GM23338 (cell line): ENCODE data around the gene NCKAP5. TPM values are rescaled to one million over a fixed set of nuclear protein-coding genes. Genes with fewer than 3 reads are reported as not detected.

Experiments
- ATAC-seq: fragments of 200-7000 bp; cut with Tn5 transposase; 3 replicates; pipeline ENCODE4 v1.9.1; 2020
- DNase-seq: peaks from one replicate; pipeline ENCODE4 v3.0.0-alpha.2; 2015; ENCODE audit warnings: low spot score
- H2AFZ ChIP-seq: fragments of 200-600 bp; sonication (generic); 2 replicates; pipeline ENCODE4 v1.8.0; 2016; ENCODE audit warnings: antibody characterized with exemption, mild to moderate bottlenecking, moderate library complexity
- H3F3A ChIP-seq: fragments of 200-600 bp; sonication (generic); replicated peaks from 2 replicates; pipeline ENCODE4 v1.8.0; 2017; ENCODE audit warnings: antibody characterized with exemption, mixed run types, low read depth
- H3K27ac ChIP-seq: fragments of 200-600 bp; sonication (generic); 2 replicates; pipeline ENCODE4 v1.6.1; 2016; ENCODE audit warnings: low read depth
- H3K27me3 ChIP-seq: fragments of 200-600 bp; sonication (generic); 2 replicates; pipeline ENCODE4 v1.8.0; 2016; ENCODE audit warnings: mild to moderate bottlenecking, mixed run types, moderate library complexity; ENCODE audit not compliant: insufficient read depth
- H3K36me3 ChIP-seq: fragments of 200-600 bp; sonication (generic); 2 replicates; pipeline ENCODE4 v1.8.0; 2016; ENCODE audit warnings: mild to moderate bottlenecking; ENCODE audit not compliant: insufficient read depth
- H3K4me1 ChIP-seq: fragments of 200-600 bp; sonication (generic); 2 replicates; pipeline ENCODE4 v1.8.0; 2016; ENCODE audit warnings: mild to moderate bottlenecking, moderate library complexity; ENCODE audit not compliant: insufficient read depth
- H3K4me2 ChIP-seq: fragments of 200-600 bp; sonication (generic); 2 replicates; pipeline ENCODE4 v1.7.1; 2017; ENCODE audit warnings: mixed run types
- H3K4me3 ChIP-seq: fragments of 200-600 bp; sonication (generic); 2 replicates; pipeline ENCODE4 v1.6.1; 2016; ENCODE audit warnings: mixed run types
- H3K79me2 ChIP-seq: fragments of 200-600 bp; sonication (generic); replicated peaks from 2 replicates; pipeline ENCODE4 v1.8.0; 2017; ENCODE audit warnings: mild to moderate bottlenecking; ENCODE audit not compliant: insufficient read depth
- H3K9me2 ChIP-seq: fragments of 200-600 bp; sonication (generic); 2 replicates; pipeline ENCODE4 v1.8.0; 2017; ENCODE audit not compliant: insufficient read depth
- H4K20me1 ChIP-seq: fragments of 200-600 bp; sonication (generic); replicated peaks from 2 replicates; pipeline ENCODE4 v1.8.0; 2017; ENCODE audit warnings: mild to moderate bottlenecking; ENCODE audit not compliant: insufficient read depth
- H3K27ac Mint-ChIP-seq: 2 replicates; pipeline ENCODE4 v1.8.0; 2020; ENCODE audit warnings: inconsistent platforms, mild to moderate bottlenecking, moderate library complexity, mixed read lengths
- H3K27me3 Mint-ChIP-seq: 3 replicates; pipeline ENCODE4 v1.8.0; 2022; ENCODE audit warnings: low read depth, mild to moderate bottlenecking, moderate library complexity, mixed read lengths, inconsistent platforms; ENCODE audit not compliant: insufficient read depth, poor library complexity
- H3K36me3 Mint-ChIP-seq: 3 replicates; pipeline ENCODE4 v1.8.0; 2021; ENCODE audit warnings: low read depth, mild to moderate bottlenecking, inconsistent platforms, moderate library complexity, mixed read lengths
- H3K4me1 Mint-ChIP-seq: 3 replicates; pipeline ENCODE4 v1.8.0; 2020; ENCODE audit warnings: mild to moderate bottlenecking, inconsistent platforms, mixed read lengths
- H3K4me3 Mint-ChIP-seq: 3 replicates; pipeline ENCODE4 v1.8.0; 2021; ENCODE audit warnings: moderate library complexity, mild to moderate bottlenecking, inconsistent platforms, mixed read lengths
- H3K9me3 Mint-ChIP-seq: 3 replicates; pipeline ENCODE4 v1.8.0; 2020; ENCODE audit warnings: moderate library complexity, mild to moderate bottlenecking, inconsistent platforms, mixed read lengths
- CREB1 ChIP-seq: fragments of 250-450 bp; sonication (Bioruptor Pico); IDR thresholded peaks from 2 replicates; pipeline ENCODE4 v1.5.0; 2020; ENCODE audit warnings: low read depth, mild to moderate bottlenecking, moderate library complexity
- ETS1 ChIP-seq: IDR thresholded peaks from 2 replicates; pipeline ENCODE4 v1.6.1; 2016; ENCODE audit warnings: antibody characterized with exemption
- EZH2 ChIP-seq: fragments of 200-600 bp; sonication (generic); IDR thresholded peaks from one replicate; pipeline ENCODE4 v1.8.0; 2017; ENCODE audit warnings: antibody characterized with exemption, mild to moderate bottlenecking, low read depth; ENCODE audit not compliant: unreplicated experiment
- EZH2phosphoT487 ChIP-seq: fragments of 200-600 bp; sonication (generic); IDR thresholded peaks from one replicate; pipeline ENCODE4 v1.8.1; 2018; ENCODE audit warnings: antibody characterized with exemption; ENCODE audit not compliant: unreplicated experiment
- JUNB ChIP-seq: IDR thresholded peaks from one replicate; pipeline ENCODE4 v1.6.1; 2016; ENCODE audit warnings: antibody characterized with exemption; ENCODE audit not compliant: unreplicated experiment
- NANOG ChIP-seq: IDR thresholded peaks from 2 replicates; pipeline ENCODE4 v1.6.1; 2016; ENCODE audit warnings: antibody characterized with exemption, borderline replicate concordance
- POLR2AphosphoS5 ChIP-seq: IDR thresholded peaks from 2 replicates; pipeline ENCODE4 v1.6.1; 2016; ENCODE audit warnings: antibody characterized with exemption, low read depth
- STAT1 ChIP-seq: IDR thresholded peaks from one replicate; pipeline ENCODE4 v1.6.1; 2016; ENCODE audit warnings: antibody characterized with exemption; ENCODE audit not compliant: unreplicated experiment
- ZNF114 ChIP-seq: fragments of 250-450 bp; sonication (Bioruptor Pico); IDR thresholded peaks from 2 replicates; pipeline ENCODE4 v1.5.0; 2020; ENCODE audit warnings: mild to moderate bottlenecking, moderate library complexity
- ZNF331 ChIP-seq: fragments of 250-450 bp; sonication (Bioruptor Pico); IDR thresholded peaks from 2 replicates; pipeline ENCODE4 v1.5.0; 2020; ENCODE audit warnings: low read depth, mild to moderate bottlenecking, moderate library complexity
- ZNF462 ChIP-seq: fragments of 250-450 bp; sonication (Bioruptor Pico); IDR thresholded peaks from 2 replicates; pipeline ENCODE4 v1.5.0; 2020; ENCODE audit warnings: mild to moderate bottlenecking, moderate library complexity
- polyA plus RNA-seq: library from polyadenylated mRNA; unstranded; fragments of >200 nt; fragmentation: Nextera tagmentation; extraction: Ambion mirVana; gene quantifications from 2 replicates; pipeline ENCODE4 v1.2.1, GENCODE V29; 2016
- total RNA-seq: library from RNA; depleted of rRNA; stranded (reverse); fragments of >200 nt; shearing (Covaris generic); gene quantifications from 2 replicates; pipeline ENCODE4 v1.2.3, GENCODE V29; 2014
- TF ChIP-seq, protein P1 (sequence below): IDR thresholded peaks from one replicate; pipeline ENCODE4 v1.6.1; 2018; ENCODE audit warnings: antibody characterized with exemption; ENCODE audit not compliant: unreplicated experiment
- TF ChIP-seq, protein P2 (sequence below), 2 experiments: fragments of 200-600 bp in 1 of 2; sonication (generic) in 1 of 2; conservative IDR thresholded peaks; 2 replicates each; pipeline versions ENCODE4 v1.5.1 to v1.6.1; 2016 to 2017; ENCODE audit warnings: antibody characterized with exemption in 2 of 2, low read depth in 2 of 2, mild to moderate bottlenecking in 2 of 2, moderate library complexity in 1 of 2

Gene NCKAP5
- total and polyA plus RNA-seq, 2 experiments from 2014 or later: 0.34 to 0.73 TPM

GRCh38 chr2:133525613-133526529, 42.4 kb downstream of the NCKAP5 start:
- TF ChIP-seq EZH2phosphoT487: no peak
- no peak for TF ChIP-seq EZH2
- TF ChIP-seq STAT1: no peak
- no peak for TF ChIP-seq POLR2AphosphoS5
- TF ChIP-seq CREB1 (CRISPR knock-in tag): no peak
- no peak for TF ChIP-seq JUNB
- TF ChIP-seq ZNF331: no peak
- TF ChIP-seq, protein P1, sequence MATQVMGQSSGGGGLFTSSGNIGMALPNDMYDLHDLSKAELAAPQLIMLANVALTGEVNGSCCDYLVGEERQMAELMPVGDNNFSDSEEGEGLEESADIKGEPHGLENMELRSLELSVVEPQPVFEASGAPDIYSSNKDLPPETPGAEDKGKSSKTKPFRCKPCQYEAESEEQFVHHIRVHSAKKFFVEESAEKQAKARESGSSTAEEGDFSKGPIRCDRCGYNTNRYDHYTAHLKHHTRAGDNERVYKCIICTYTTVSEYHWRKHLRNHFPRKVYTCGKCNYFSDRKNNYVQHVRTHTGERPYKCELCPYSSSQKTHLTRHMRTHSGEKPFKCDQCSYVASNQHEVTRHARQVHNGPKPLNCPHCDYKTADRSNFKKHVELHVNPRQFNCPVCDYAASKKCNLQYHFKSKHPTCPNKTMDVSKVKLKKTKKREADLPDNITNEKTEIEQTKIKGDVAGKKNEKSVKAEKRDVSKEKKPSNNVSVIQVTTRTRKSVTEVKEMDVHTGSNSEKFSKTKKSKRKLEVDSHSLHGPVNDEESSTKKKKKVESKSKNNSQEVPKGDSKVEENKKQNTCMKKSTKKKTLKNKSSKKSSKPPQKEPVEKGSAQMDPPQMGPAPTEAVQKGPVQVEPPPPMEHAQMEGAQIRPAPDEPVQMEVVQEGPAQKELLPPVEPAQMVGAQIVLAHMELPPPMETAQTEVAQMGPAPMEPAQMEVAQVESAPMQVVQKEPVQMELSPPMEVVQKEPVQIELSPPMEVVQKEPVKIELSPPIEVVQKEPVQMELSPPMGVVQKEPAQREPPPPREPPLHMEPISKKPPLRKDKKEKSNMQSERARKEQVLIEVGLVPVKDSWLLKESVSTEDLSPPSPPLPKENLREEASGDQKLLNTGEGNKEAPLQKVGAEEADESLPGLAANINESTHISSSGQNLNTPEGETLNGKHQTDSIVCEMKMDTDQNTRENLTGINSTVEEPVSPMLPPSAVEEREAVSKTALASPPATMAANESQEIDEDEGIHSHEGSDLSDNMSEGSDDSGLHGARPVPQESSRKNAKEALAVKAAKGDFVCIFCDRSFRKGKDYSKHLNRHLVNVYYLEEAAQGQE: no peak
- no peak for TF ChIP-seq ZNF114
- TF ChIP-seq ZNF462 (CRISPR knock-in tag): no peak
- no peak for TF ChIP-seq ETS1
- TF ChIP-seq, protein P2, sequence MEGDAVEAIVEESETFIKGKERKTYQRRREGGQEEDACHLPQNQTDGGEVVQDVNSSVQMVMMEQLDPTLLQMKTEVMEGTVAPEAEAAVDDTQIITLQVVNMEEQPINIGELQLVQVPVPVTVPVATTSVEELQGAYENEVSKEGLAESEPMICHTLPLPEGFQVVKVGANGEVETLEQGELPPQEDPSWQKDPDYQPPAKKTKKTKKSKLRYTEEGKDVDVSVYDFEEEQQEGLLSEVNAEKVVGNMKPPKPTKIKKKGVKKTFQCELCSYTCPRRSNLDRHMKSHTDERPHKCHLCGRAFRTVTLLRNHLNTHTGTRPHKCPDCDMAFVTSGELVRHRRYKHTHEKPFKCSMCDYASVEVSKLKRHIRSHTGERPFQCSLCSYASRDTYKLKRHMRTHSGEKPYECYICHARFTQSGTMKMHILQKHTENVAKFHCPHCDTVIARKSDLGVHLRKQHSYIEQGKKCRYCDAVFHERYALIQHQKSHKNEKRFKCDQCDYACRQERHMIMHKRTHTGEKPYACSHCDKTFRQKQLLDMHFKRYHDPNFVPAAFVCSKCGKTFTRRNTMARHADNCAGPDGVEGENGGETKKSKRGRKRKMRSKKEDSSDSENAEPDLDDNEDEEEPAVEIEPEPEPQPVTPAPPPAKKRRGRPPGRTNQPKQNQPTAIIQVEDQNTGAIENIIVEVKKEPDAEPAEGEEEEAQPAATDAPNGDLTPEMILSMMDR (conservative IDR thresholded peaks at IDR 0.05; ENCODE audit: low read depth in 2 of 2): no peak
- TF ChIP-seq NANOG: no peak
- no peak for ATAC-seq

More at GRCh38 chr2:133525613-133526529, 42.4 kb downstream of the NCKAP5 start:
- H3K4me1 Mint-ChIP-seq: peaks cover 21% of the 10 kb centered on the region
- Histone ChIP-seq H3K36me3 (no peaks in the 10 kb centered on the region), H4K20me1 (peaks cover 5% of the 10 kb centered on the region; the same call in 1 of the 2 replicates), H3K27ac (no peak overlapping the region), H3K27me3 (peaks cover 57% of the 10 kb centered on the region), H3K4me3 (no peak overlapping the region), H3F3A (no peaks in the 10 kb centered on the region), H3K4me1 (peaks cover 10% of the 10 kb centered on the region), H2AFZ (no peak overlapping the region), H3K4me2 (no peak overlapping the region), H3K9me2 (no peaks in the 10 kb centered on the region), H3K79me2 (no peaks in the 10 kb centered on the region)
- peaks cover 26% of the 10 kb centered on the region for H3K27me3 Mint-ChIP-seq
- H3K4me3 Mint-ChIP-seq: no peak overlapping the region
- H3K36me3 Mint-ChIP-seq: no peaks in the 10 kb centered on the region
- no peak for DNase-seq
- H3K9me3 Mint-ChIP-seq: no peaks in the 10 kb centered on the region
- no peak overlapping the region for H3K27ac Mint-ChIP-seq
